GM18505 (cell line): ENCODE results near the gene CUX1.
"Not testable (repeated sequence)": the region's sequence is repeated elsewhere in the genome, so short reads cannot be mapped to it uniquely, and the experiment has no call there.

ENCODE experiments used
- ATAC-seq: cut with Tn5 transposase; IDR thresholded peaks from one replicate; pipeline ENCODE4 v1.9.1; 2021; ENCODE audit not compliant: unreplicated experiment
- POLR2A ChIP-seq: IDR thresholded peaks from 4 replicates; pipeline ENCODE4 v1.6.1; 2011; ENCODE audit warnings: borderline replicate concordance; ENCODE audit not compliant: insufficient read depth, insufficient read length; ENCODE audit errors: extremely low read depth

The CUX1 gene

GRCh38 chr7:102049765-102050164, 232.3 kb downstream of the CUX1 start:
- TF ChIP-seq POLR2A = no peak
- no peak for ATAC-seq

- no peak for ATAC-seq
- TF ChIP-seq POLR2A = no peak
Measured at GRCh38 chr7:102050864-102051460, 233.5 kb downstream of the CUX1 start.

GRCh38 chr7:102051736-102052135, 234.3 kb downstream of the CUX1 start:
- not testable (repeated sequence) for ATAC-seq

GRCh38 chr7:102054158-102054557, 236.7 kb downstream of the CUX1 start:
- TF ChIP-seq POLR2A = no peak

GRCh38 chr7:102055181-102055976, 238.0 kb downstream of the CUX1 start:
- no peak for ATAC-seq
- TF ChIP-seq POLR2A = no peak

More at GRCh38 chr7:102054158-102054557, 236.7 kb downstream of the CUX1 start:
- ATAC-seq = no peak

GRCh38 chr7:102059524-102059923, 242.1 kb downstream of the CUX1 start:
- ATAC-seq = no peak
- no peak for TF ChIP-seq POLR2A

GRCh38 chr7:102061354-102061945, 244.0 kb downstream of the CUX1 start:
- no peak for TF ChIP-seq POLR2A
- ATAC-seq = no peak

- ATAC-seq = no peak
- no peak for TF ChIP-seq POLR2A
Measured at GRCh38 chr7:102061981-102062390, 244.6 kb downstream of the CUX1 start.

- ATAC-seq = no peak
- TF ChIP-seq POLR2A = no peak
Measured at GRCh38 chr7:102063690-102064180, 246.3 kb downstream of the CUX1 start.

GRCh38 chr7:102064361-102065025, 247.1 kb downstream of the CUX1 start:
- TF ChIP-seq POLR2A = no peak
- no peak for ATAC-seq

- no peak for TF ChIP-seq POLR2A
- ATAC-seq = no peak
Measured at GRCh38 chr7:102065226-102065625, 247.8 kb downstream of the CUX1 start.

- no peak for ATAC-seq
- TF ChIP-seq POLR2A = no peak
Measured at GRCh38 chr7:102066476-102066875, 249.1 kb downstream of the CUX1 start.

- no peak for TF ChIP-seq POLR2A
- no peak for ATAC-seq
Measured at GRCh38 chr7:102068846-102069245, 251.4 kb downstream of the CUX1 start.
